SU-DHL-6 (cell line): ENCODE data around the gene KIAA1614.

Experiments
- CTCF ChIP-seq: fragments of 200-600 bp; sonication (generic); IDR thresholded peaks from one replicate; pipeline ENCODE4 v1.5.1; 2017; ENCODE audit warnings: antibody characterized with exemption, mild to moderate bottlenecking, low read length, moderate library complexity; ENCODE audit not compliant: insufficient read depth, poor library complexity, severe bottlenecking
- EZH2phosphoT487 ChIP-seq: fragments of 200-600 bp; sonication (generic), shearing (Covaris generic); conservative IDR thresholded peaks from 2 replicates; pipeline ENCODE4 v1.6.1; 2018; ENCODE audit warnings: mild to moderate bottlenecking, antibody characterized with exemption, low read length, moderate library complexity, mixed read lengths

GRCh38 chr1:180973369-180973768 lies 60.7 kb downstream of the KIAA1614 start:
- TF ChIP-seq CTCF (no peak), EZH2phosphoT487 (no peak)
